Transverse colon (tissue), 4 donors: ENCODE results near the gene LMX1A.

Experiments used
- CTCF ChIP-seq, 5 experiments: fragments of 200-600 bp in 3 of 5; fragments of 450-650 bp in 2 of 5; sonication (generic) in 3 of 5; IDR thresholded peaks; 1 replicate in 2 of 5; 2 replicates in 3 of 5; pipeline ENCODE4 v1.5.1; 2016 to 2017; ENCODE audit warnings: antibody characterized with exemption in 5 of 5, inconsistent platforms in 3 of 5, mild to moderate bottlenecking in 2 of 5, moderate library complexity in 1 of 5
- EP300 ChIP-seq: sonication (generic); formaldehyde crosslinking; IDR thresholded peaks from one replicate; pipeline ENCODE4 v1.6.1; 2017; ENCODE audit warnings: antibody characterized with exemption, low read depth
- POLR2A ChIP-seq: fragments of 450-650 bp; IDR thresholded peaks from one replicate; pipeline ENCODE4 v1.6.1; 2016; ENCODE audit warnings: antibody characterized with exemption, mild to moderate bottlenecking, moderate library complexity
- POLR2AphosphoS5 ChIP-seq, 3 donors: sonication (generic); formaldehyde crosslinking; IDR thresholded peaks; one replicate each; pipeline ENCODE4 v1.6.1; 2016; ENCODE audit warnings: antibody characterized with exemption in 3 of 3

GRCh38 chr1:165300400-165300903, 56.1 kb downstream of the LMX1A start:
- TF ChIP-seq POLR2A (no peak), CTCF (IDR thresholded peaks at IDR 0.05) (no peak), EP300 (no peak), POLR2AphosphoS5 (IDR thresholded peaks at IDR 0.05) (no peak)
